DMS 273 treated with DMSO at 0.1 percent for 48 hours (cell line): ENCODE measurements around the gene AIRE.

ENCODE experiments used
- DNase-seq: peaks from one replicate; lab custom pipeline; 2025; lab: John Stamatoyannopoulos, UW

AIRE gene

GRCh38 chr21:44324854-44325107, 39.1 kb downstream of the AIRE start:
- no peak for DNase-seq

- DNase-seq = no peak
These were observed 40.0 kb downstream of the AIRE start for GRCh38 chr21:44325386-44326271.

GRCh38 chr21:44326272-44326647, 40.6 kb downstream of the AIRE start:
- DNase-seq = no peak

GRCh38 chr21:44326716-44327602, 41.3 kb downstream of the AIRE start:
- DNase-seq = no peak

GRCh38 chr21:44327603-44327974, 41.9 kb downstream of the AIRE start:
- DNase-seq = no peak

- DNase-seq = no peak
These were observed 42.7 kb downstream of the AIRE start for GRCh38 chr21:44328242-44328895.

- no peak for DNase-seq
These were observed 43.6 kb downstream of the AIRE start for GRCh38 chr21:44329086-44329889.

GRCh38 chr21:44329971-44330681, 44.5 kb downstream of the AIRE start:
- no peak for DNase-seq

- DNase-seq = no peak
These were observed 45.0 kb downstream of the AIRE start for GRCh38 chr21:44330698-44331097.

GRCh38 chr21:44331209-44331608, 45.5 kb downstream of the AIRE start:
- DNase-seq = no peak

GRCh38 chr21:44331650-44332307, 46.1 kb downstream of the AIRE start:
- peak; percentile 83 for DNase-seq

GRCh38 chr21:44332383-44332782, 46.7 kb downstream of the AIRE start:
- no peak for DNase-seq

- no peak for DNase-seq
These were observed 47.3 kb downstream of the AIRE start for GRCh38 chr21:44332965-44333364.

GRCh38 chr21:44333509-44334328, 48.0 kb downstream of the AIRE start:
- no peak for DNase-seq

GRCh38 chr21:44334329-44335030, 48.8 kb downstream of the AIRE start:
- no peak for DNase-seq

GRCh38 chr21:44335266-44336059, 49.8 kb downstream of the AIRE start:
- no peak for DNase-seq

- DNase-seq = no peak
These were observed 51.8 kb downstream of the AIRE start for GRCh38 chr21:44337449-44337848.
